DMS114 treated with DMSO at 0.1 percent for 48 hours (cell line): ENCODE results near the gene WDR53.
A peak's percentile ranks its signal among the peaks of the same experiment; 100 is the strongest.
"Not testable (repeated sequence)": the region's sequence is repeated elsewhere in the genome, so short reads cannot be mapped to it uniquely, and the experiment has no call there.

Experiments
- DNase-seq: peaks from one replicate; lab custom pipeline; 2025; ENCODE audit not compliant: unreplicated experiment; lab: John Stamatoyannopoulos, UW

The WDR53 gene

DNA sequence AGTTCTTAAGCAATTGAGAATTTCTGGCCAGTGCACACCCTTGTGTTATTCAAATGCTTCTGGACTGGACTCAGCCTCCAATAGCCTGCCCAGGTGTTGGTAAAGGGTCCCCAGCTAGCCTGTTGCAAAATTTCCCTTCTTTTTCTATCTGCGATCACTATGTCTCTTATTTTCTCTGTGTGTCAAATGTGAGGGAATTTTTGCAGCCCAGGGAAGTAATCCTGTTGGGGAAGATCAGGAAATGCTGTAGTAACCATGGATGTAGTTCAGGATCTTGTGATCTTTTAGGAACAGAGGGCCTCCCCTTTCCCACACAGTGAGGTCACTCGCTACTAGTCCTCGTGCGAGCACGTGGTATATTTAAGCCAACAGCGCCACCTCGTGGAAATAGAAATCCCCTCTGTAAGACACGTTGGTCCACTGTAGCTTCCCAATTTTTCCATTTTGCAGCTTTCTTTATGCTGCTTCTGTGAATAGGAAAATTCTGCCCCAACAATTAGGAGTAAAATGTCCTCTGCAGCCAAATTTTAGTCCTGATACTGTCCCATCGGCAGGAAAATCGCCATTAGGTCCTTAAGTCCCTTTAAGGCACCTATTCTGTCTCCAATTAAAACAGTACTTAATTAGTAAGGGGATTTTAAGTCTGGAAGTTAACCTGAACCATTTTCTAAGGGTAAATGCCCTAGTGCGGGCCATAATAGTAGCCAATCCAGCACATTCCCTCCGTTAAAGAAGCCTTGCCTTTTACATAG, 49.2 kb downstream of the WDR53 start:
- DNase-seq, result peak; percentile 15

DNA sequence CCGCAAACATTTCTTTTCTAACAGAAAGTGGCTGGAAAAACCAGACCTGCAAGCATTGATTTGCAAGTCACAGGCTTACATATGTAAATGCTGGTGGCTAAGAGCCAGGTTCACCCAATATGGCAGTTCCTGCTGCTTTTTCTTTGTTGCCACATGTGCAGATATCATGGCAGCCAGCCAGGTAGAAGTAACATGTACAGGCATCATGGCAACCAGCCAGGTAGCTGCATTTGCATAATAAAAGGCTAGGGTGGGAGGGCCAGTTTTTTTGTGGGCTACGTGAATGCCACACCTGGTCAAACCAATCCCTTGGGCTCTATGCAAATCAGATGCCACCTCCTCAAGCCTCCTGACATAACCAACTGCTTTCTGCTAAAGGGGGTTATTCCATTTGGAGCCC, 50.4 kb downstream of the WDR53 start:
- DNase-seq, result no peak

DNA sequence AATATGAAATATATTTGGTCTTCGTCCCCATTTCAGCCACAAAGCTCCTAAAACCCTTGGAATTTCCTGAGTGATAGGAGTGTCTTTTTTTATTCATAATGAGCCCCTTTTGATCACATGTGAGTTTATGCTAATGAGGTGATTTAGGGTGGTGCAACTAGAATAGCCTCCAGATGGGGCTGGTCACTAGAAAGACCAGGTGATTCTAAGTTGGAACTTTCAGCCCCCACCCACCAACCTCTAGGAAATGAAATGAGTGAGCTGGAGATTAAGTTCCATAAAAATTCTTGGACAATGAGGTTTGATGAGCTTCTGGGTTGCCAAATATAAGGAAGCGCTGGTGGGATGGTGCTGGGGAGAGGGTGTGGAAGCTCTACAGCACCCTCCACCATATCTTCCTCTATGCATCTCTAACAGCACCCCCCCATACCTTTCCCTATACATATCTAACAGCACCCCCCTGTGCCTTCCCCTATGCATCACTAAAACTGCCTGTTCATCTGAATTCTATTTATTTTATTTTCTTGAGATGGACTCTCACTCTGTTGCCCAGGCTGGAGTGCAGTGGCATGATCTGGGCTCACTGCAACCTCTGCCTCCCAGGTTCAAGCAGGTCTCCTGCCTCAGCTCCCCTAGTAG, 51.1 kb downstream of the WDR53 start:
- no peak for DNase-seq

DNA sequence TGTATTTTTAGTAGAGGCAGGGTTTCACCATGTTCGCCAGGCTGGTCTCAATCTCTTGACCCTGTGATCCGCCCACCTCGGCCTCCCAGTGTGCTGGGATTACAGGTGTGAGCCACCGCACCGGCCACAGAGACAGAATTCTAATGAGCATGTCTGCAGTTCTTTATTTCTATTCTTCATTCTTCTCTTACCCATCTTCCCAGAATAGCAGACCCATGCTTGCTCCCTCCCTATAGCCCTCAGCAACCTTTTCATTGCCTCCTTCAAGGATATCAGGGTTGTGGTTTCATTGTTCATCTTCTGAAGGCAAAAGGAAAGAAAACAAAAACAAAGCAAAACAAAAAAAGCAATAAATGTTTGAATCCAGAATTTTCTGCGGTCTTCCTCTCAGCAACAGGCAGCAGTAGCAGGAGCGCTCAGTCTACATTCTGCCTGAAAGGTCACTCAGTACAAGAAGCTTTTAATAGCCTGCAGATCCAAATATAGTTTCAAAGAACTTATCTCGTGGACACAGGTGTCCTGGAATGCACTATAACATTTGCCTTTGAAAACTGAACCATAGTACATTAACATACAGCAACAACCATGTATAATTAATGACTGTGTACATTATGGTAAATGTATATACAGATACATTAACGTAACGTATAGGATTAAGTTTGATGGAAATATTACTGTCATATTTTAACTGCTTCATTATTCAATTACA, 53.3 kb downstream of the WDR53 start, which contains the start of gene SMCO1:
TSS of gene SMCO1 (minus strand) at position 434 of the 709 bp plus-strand sequence. CDS start at position 297, 137 bp downstream.
- no peak for DNase-seq

DNA sequence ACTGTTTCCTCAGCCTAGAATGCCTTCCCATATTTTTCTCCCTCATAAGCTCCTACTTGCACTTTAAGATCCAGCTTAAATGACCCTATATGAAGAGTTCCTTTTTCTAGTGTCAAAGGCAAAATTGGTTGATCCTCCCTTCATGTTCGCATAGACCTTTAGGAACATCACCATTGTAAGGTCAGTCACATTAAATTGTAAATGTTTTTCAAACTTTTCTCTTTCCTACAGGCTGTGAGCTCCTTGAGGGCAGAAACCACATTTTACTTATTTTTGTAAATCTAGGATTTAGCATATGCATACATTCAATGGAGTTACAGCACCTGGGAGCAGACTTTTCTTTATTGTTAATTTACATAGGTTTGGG, 54.0 kb downstream of the WDR53 start:
- DNase-seq, result no peak

DNA sequence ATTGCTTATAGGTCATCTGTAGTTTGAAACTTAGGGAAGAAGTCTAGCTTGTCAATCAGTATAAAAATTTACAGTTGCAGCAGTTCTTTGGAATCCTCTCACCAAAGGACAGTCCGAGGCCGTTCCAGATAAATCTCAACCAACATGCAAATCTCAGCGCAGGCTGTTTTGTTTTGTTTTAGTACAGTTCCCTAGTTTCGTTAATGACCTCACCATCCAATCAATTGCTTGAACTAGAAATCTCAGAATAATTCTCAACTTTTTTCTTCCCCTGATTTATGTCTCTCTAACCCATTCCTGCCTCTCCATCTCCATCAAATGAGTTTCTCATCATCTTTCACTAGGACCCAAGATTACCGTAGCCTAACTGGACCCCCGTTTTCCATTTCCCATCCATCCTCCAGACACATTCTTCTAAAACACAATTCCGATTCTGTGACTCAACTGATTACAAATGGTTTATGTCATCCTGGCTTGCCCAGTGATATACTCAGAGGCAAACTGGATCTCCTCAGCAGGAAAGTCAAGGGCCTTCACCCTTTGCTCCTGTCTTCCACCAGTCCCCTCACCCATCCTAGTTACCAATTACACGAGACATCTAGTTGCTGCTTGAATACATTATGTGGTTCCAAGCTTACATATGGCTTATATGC, 54.5 kb downstream of the WDR53 start:
- DNase-seq, result no peak

DNA sequence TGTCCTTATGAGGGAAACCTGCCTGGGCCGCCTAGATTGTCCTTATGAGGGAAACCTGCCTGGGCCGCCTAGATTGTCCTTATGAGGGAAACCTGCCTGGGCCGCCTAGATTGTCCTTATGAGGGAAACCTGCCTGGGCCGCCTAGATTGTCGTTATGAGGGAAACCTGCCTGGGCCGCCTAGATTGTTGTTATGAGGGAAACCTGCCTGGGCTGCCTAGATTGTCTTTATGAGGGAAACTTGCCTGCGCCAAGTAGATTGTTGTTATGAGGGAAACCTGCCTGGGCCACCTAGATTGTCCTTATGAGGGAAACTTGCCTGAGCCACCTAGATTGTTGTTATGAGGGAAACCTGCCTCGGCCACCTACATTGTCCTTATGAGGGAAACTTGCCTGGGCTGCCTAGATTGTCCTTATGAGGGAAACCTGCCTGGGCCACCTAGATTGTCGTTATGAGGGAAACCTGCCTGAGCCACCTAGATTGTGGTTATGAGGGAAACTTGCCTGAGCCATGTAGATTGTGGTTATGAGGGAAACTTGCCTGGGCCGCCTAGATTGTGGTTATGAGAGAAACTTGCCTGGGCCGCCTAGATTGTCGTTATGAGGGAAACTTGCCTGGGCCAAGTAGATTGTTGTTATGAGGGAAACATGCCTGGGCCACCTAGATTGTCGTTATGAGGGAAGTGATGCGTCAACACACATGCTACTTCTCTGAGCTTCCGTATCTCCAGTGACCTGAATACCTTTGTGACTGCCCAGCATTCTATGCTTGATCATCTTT, 56.5 kb downstream of the WDR53 start:
- DNase-seq, result not testable (repeated sequence)

DNA sequence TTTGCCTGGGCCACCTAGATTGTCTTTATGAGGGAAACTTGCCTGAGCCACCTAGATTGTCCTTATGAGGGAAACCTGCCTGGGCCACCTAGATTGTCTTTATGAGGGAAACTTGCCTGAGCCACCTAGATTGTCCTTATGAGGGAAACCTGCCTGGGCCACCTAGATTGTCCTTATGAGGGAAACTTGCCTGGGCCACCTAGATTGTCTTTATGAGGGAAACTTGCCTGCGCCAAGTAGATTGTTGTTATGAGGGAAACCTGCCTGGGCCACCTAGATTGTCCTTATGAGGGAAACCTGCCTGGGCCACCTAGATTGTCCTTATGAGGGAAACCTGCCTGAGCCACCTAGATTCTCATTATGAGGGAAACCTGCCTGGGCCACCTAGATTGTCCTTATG, 57.2 kb downstream of the WDR53 start:
- not testable (repeated sequence) for DNase-seq

DNA sequence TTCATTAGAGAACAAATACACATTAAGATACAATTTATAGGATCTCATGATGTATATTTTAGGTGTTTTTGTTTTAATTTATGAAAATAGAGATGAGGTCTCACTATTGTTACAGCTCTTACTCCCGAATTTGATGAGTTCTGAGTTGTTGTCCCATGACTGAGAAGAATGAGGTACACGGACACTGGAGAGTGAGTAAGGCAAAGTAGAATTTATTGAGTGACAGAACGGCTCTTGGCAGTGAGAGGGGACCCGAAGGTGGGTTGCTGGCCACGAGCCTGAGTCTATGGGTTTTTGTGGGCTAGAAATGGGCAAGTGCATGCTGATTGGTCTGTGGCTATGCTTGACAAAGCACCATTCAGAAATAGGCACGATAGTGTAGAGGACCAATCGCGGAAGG, 61.7 kb downstream of the WDR53 start:
- no peak for DNase-seq

DNA sequence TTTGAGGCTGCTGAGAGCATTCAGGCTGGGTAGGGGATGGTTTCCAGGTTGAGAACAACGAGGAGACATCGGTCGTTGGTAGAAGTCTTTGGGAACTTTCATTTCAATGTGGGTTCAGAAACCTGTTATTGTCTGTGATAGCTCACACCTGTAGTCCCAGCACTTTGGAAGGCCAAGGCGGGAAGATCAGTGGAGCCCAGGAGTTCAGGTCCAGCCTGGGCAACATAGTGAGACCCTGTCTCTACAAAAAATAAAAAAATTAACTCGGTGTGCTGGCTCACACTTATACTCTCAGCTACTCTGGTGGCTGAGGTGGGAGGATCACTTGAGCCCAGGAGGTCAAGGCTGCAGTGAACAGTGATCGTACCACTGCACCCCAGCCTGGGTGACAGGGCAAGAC, 63.8 kb downstream of the WDR53 start:
- no peak for DNase-seq
